Endothelial cell of umbilical vein (primary cell): Measurements from ENCODE around the gene RBMS3. TPM values are rescaled to one million over a fixed set of nuclear protein-coding genes. Genes with fewer than 3 reads are reported as not detected.

Source experiments
- BruUV-seq: library from RNA; stranded (reverse); fragments of 400-500 nt; replicated peaks from 2 replicates; lab custom pipeline; 2021; lab: Mats Ljungman, UMichigan
- CTCF ChIA-PET: fragments of 300-600, 350-600 bp; sonication (Branson Sonifier 250); formaldehyde crosslinking; loops from one replicate; lab custom pipeline; 2021; ENCODE audit warnings: antibody characterized with exemption, inconsistent platforms; lab: Charles Lee
- POLR2A ChIA-PET: fragments of 300-600, 350-600 bp; sonication (Branson Sonifier 250); formaldehyde crosslinking; loops from one replicate; lab custom pipeline; 2021; ENCODE audit warnings: antibody characterized with exemption, inconsistent platforms; lab: Charles Lee
- DNase-seq: peaks from one replicate; pipeline ENCODE4 v3.0.0-alpha.2; 2011; ENCODE audit warnings: low read depth, low spot score
- FAIRE-seq: peaks from 2 replicates; lab custom pipeline; 2011; peaks lifted over from hg19 to GRCh38; lab: Jason Lieb, UNC
- H2AFZ ChIP-seq: 2 replicates; pipeline ENCODE4 v1.6.0; 2012; ENCODE audit warnings: low read depth, low read length, control low read depth, inconsistent platforms
- H3K27ac ChIP-seq: 2 replicates; pipeline ENCODE4 v1.5.1; 2011; ENCODE audit warnings: low read depth, mild to moderate bottlenecking, control low read depth, low read length, moderate library complexity; ENCODE audit not compliant: insufficient read depth
- H3K27me3 ChIP-seq, 2 experiments: 2 replicates each; pipeline versions ENCODE4 v1.6.0 to v1.6.1; 2011; ENCODE audit warnings: low read length in 2 of 2, mixed read lengths in 1 of 2; ENCODE audit not compliant: control insufficient read depth in 2 of 2, insufficient read depth in 2 of 2
- H3K36me3 ChIP-seq, 2 experiments: 2 replicates in 1 of 2; 3 replicates in 1 of 2; pipeline ENCODE4 v1.5.1; 2011; ENCODE audit warnings: low read length in 2 of 2, mild to moderate bottlenecking in 1 of 2, moderate library complexity in 1 of 2; ENCODE audit not compliant: control insufficient read depth in 2 of 2, insufficient read depth in 2 of 2; ENCODE audit errors: extremely low read depth in 1 of 2
- H3K4me1 ChIP-seq: 3 replicates; pipeline ENCODE4 v1.5.1; 2011; ENCODE audit warnings: mild to moderate bottlenecking, low read length; ENCODE audit not compliant: control insufficient read depth, insufficient read depth; ENCODE audit errors: extremely low read depth
- H3K4me2 ChIP-seq: 2 replicates; pipeline ENCODE4 v1.6.1; 2011; ENCODE audit warnings: low read length, control low read depth, mixed read lengths; ENCODE audit not compliant: insufficient read depth
- H3K4me3 ChIP-seq, 3 experiments: fragments of 200-600 bp in 1 of 3; sonication (generic), shearing (Covaris generic) in 1 of 3; replicated peaks in 1 of 3; 2 replicates each; pipeline ENCODE4 v1.5.1; 2011 to 2016; ENCODE audit warnings: control low read depth in 3 of 3, low read length in 3 of 3, mild to moderate bottlenecking in 2 of 3, inconsistent platforms in 1 of 3, low read depth in 1 of 3, moderate library complexity in 1 of 3; ENCODE audit not compliant: insufficient read depth in 1 of 3
- H3K79me2 ChIP-seq: 2 replicates; pipeline ENCODE4 v1.6.0; 2012; ENCODE audit warnings: low read length, inconsistent platforms; ENCODE audit not compliant: control insufficient read depth, insufficient read depth
- H3K9ac ChIP-seq: replicated peaks from 2 replicates; pipeline ENCODE3; 2011; ENCODE audit warnings: low read length, control low read depth; ENCODE audit not compliant: insufficient read depth; ENCODE audit errors: extremely low read depth
- H3K9me1 ChIP-seq: replicated peaks from 3 replicates; pipeline ENCODE4 v1.6.0; 2011; ENCODE audit warnings: mild to moderate bottlenecking, low read length; ENCODE audit not compliant: control insufficient read depth, insufficient read depth; ENCODE audit errors: extremely low read depth
- H3K9me3 ChIP-seq: replicated peaks from 2 replicates; pipeline ENCODE4 v1.5.1; 2012; ENCODE audit warnings: low read length, inconsistent platforms; ENCODE audit not compliant: control insufficient read depth, insufficient read depth
- H4K20me1 ChIP-seq: replicated peaks from 2 replicates; pipeline ENCODE3; 2011; ENCODE audit warnings: mild to moderate bottlenecking, low read length; ENCODE audit not compliant: control insufficient read depth, insufficient read depth; ENCODE audit errors: extremely low read depth
- CTCF ChIP-seq, 2 donors: IDR thresholded peaks; 1 replicate in 1 of 2; 2 replicates in 1 of 2; pipeline ENCODE4 v1.5.1; 2011; ENCODE audit warnings: low read length in 2 of 2, mild to moderate bottlenecking in 2 of 2, moderate library complexity in 2 of 2, control low read depth in 1 of 2, inconsistent platforms in 1 of 2, low read depth in 1 of 2; ENCODE audit not compliant: insufficient read depth in 1 of 2; ENCODE audit errors: extremely low read depth in 1 of 2
- EZH2 ChIP-seq: IDR thresholded peaks from 2 replicates; pipeline ENCODE4 v1.6.1; 2012; ENCODE audit warnings: borderline replicate concordance, low read depth, mild to moderate bottlenecking, moderate library complexity, low read length, inconsistent platforms; ENCODE audit not compliant: severe bottlenecking
- FOS ChIP-seq: IDR thresholded peaks from 2 replicates; pipeline ENCODE4 v1.6.1; 2011; ENCODE audit warnings: mild to moderate bottlenecking, low read length, moderate library complexity, borderline replicate concordance; ENCODE audit not compliant: insufficient read depth
- GATA2 ChIP-seq: IDR thresholded peaks from 2 replicates; pipeline ENCODE4 v1.7.0; 2011; ENCODE audit warnings: low read depth, mild to moderate bottlenecking, moderate library complexity, mixed read lengths, low read length; ENCODE audit not compliant: insufficient read length, insufficient read depth
- JUN ChIP-seq: IDR thresholded peaks from 2 replicates; pipeline ENCODE4 v1.6.1; 2011; ENCODE audit warnings: borderline replicate concordance, low read depth; ENCODE audit not compliant: insufficient read length, insufficient read depth
- MAX ChIP-seq: IDR thresholded peaks from 2 replicates; pipeline ENCODE4 v1.6.1; 2011; ENCODE audit not compliant: insufficient read depth, insufficient read length
- MYC ChIP-seq: IDR thresholded peaks from one replicate; pipeline ENCODE4 v1.6.1; 2011; ENCODE audit warnings: mild to moderate bottlenecking, low read depth, low read length
- POLR2A ChIP-seq: IDR thresholded peaks from 2 replicates; pipeline ENCODE4 v1.6.1; 2012; ENCODE audit warnings: low read depth, mild to moderate bottlenecking, control low read depth, low read length
- POLR2AphosphoS5 ChIP-seq: IDR thresholded peaks from 2 replicates; pipeline ENCODE4 v1.6.1; 2012; ENCODE audit warnings: low read depth, mild to moderate bottlenecking, control low read depth, low read length, moderate library complexity; ENCODE audit not compliant: insufficient read depth
- dilution Hi-C: fragments of 300-500 bp; cut with MboI; formaldehyde crosslinking; loops from one replicate; pipeline ENCODE4 v1.15.0; 2019; ENCODE audit warnings: low sequenced_read_pairs; ENCODE audit not compliant: extremely low pct_ligation_motif_present
- intact Hi-C: fragments of 100-400 bp; cut with micrococcal nuclease; formaldehyde crosslinking; loops from one replicate; pipeline ENCODE4 v1.10.0; 2022
- polyA plus RNA-seq, 4 experiments: library from polyadenylated mRNA; depleted of rRNA in 3 of 4; stranded (reverse) in 3 of 4; unstranded in 1 of 4; fragments of >200 nt; gene quantifications; 2 replicates each; pipeline versions ENCODE4 v1.2.1 to v1.2.3, GENCODE V29; 2011 to 2012; ENCODE audit warnings: missing spikeins in 1 of 4
- total RNA-seq: library from RNA; stranded (reverse); gene quantifications from 2 replicates; pipeline ENCODE4 v1.2.3, GENCODE V29; 2021

The RBMS3 gene
- total and polyA plus RNA-seq, 2 donors (not counting 3 experiments of a cell fraction or from before 2014, with no cell fraction given): 13.6 to 42.3 TPM

GRCh38 chr3:29339016-29339833 lies 58.4 kb downstream of the RBMS3 start:
- H4K20me1 ChIP-seq: no peaks in the 10 kb centered on the region
- TF ChIP-seq EZH2: no peak
- no peaks in the 10 kb centered on the region for H3K27me3 ChIP-seq
- ChIA-PET CTCF (interaction anchor here (1.4 kb wide), 1 partner anchor 15 kb away, joined by 6 read pairs; no protein-coding TSS in a partner anchor), POLR2A (no interaction called here)
- FAIRE-seq: no peak
- no peaks in the 10 kb centered on the region for H3K9me1 ChIP-seq
- H3K9ac ChIP-seq: no peak overlapping the region
- no peak overlapping the region for H2AFZ ChIP-seq
- no peak overlapping the region for H3K4me2 ChIP-seq
- intact Hi-C loops: loop anchor here (5.0 kb wide), 2 partner anchors 353 to 422 kb away; no protein-coding TSS in a partner anchor
- no peak overlapping the region for H3K27ac ChIP-seq
- H3K9me3 ChIP-seq: no peaks in the 10 kb centered on the region
- DNase-seq: no peak
- no TSS peak for BruUV-seq
- H3K79me2 ChIP-seq: peaks cover 39% of the 10 kb centered on the region
- dilution Hi-C loops: no loop called here
- H3K4me1 ChIP-seq: peaks cover 20% of the 10 kb centered on the region
- no peaks in the 10 kb centered on the region for H3K36me3 ChIP-seq
- no peak overlapping the region for H3K4me3 ChIP-seq

- no peak overlapping the region for H3K9ac ChIP-seq
- peaks cover 5% of the 10 kb centered on the region for H3K4me1 ChIP-seq
- no peaks in the 10 kb centered on the region for H3K9me3 ChIP-seq
- H3K79me2 ChIP-seq: peaks cover 32% of the 10 kb centered on the region
- H3K27ac ChIP-seq: no peak overlapping the region
- no peak for FAIRE-seq
- no peaks in the 10 kb centered on the region for H3K9me1 ChIP-seq
- DNase-seq: no peak
- H4K20me1 ChIP-seq: no peaks in the 10 kb centered on the region
- ChIA-PET POLR2A (interaction anchor here (0.7 kb wide), 1 partner anchor 9 kb away, joined by 4 read pairs; no protein-coding TSS in a partner anchor), CTCF (interaction anchor here (1.3 to 2.9 kb wide), 3 partner anchors 9 to 677 kb away, joined by 4 to 15 read pairs (median 4); no protein-coding TSS in a partner anchor)
- no peak overlapping the region for H3K4me2 ChIP-seq
- dilution Hi-C loops: no loop called here
- no peak overlapping the region for H2AFZ ChIP-seq
- H3K27me3 ChIP-seq: no peaks in the 10 kb centered on the region
- H3K4me3 ChIP-seq: no peak overlapping the region
- intact Hi-C loops: no loop called here
- no TSS peak for BruUV-seq
- H3K36me3 ChIP-seq: no peaks in the 10 kb centered on the region
- TF ChIP-seq POLR2A (no peak), JUN (no peak), POLR2AphosphoS5 (no peak), CTCF (IDR thresholded peaks at IDR 0.05; ENCODE audit: extremely low read depth in 1 of 2, insufficient read depth in 1 of 2, low read depth in 1 of 2, low read length in 2 of 2) (no peak), GATA2 (no peak), MAX (no peak), FOS (no peak), MYC (no peak), EZH2 (no peak)
Observed at GRCh38 chr3:29344154-29344553, 63.3 kb downstream of the RBMS3 start.
